Fibroblast of lung (primary cell): Measurements from ENCODE around the gene SLC18B1. TPM values are rescaled to one million over a fixed set of nuclear protein-coding genes. Genes with fewer than 3 reads are reported as not detected.

Experiments
- DNase-seq, 2 donors: peaks; one replicate each; pipeline versions ENCODE4 v3.0.0 to v3.0.0-alpha.2; 2010; ENCODE audit warnings: low read depth in 2 of 2
- H2AFZ ChIP-seq: 2 replicates; pipeline ENCODE4 v1.5.1; 2012; ENCODE audit warnings: low read length, control low read depth, inconsistent platforms
- H3K27ac ChIP-seq: 2 replicates; pipeline ENCODE4 v1.5.1; 2011; ENCODE audit warnings: low read length, control low read depth; ENCODE audit not compliant: insufficient read depth
- H3K27me3 ChIP-seq: 2 replicates; pipeline ENCODE4 v1.5.1; 2011; ENCODE audit warnings: mild to moderate bottlenecking, low read length; ENCODE audit not compliant: control insufficient read depth, insufficient read depth
- H3K36me3 ChIP-seq: 2 replicates; pipeline ENCODE4 v1.5.1; 2011; ENCODE audit warnings: low read length; ENCODE audit not compliant: control insufficient read depth, insufficient read depth
- H3K4me1 ChIP-seq: 2 replicates; pipeline ENCODE4 v1.5.1; 2011; ENCODE audit warnings: low read length; ENCODE audit not compliant: control insufficient read depth, insufficient read depth; ENCODE audit errors: extremely low read depth
- H3K4me2 ChIP-seq: 2 replicates; pipeline ENCODE4 v1.5.1; 2011; ENCODE audit warnings: low read length, control low read depth; ENCODE audit not compliant: insufficient read depth; ENCODE audit errors: extremely low read depth
- H3K4me3 ChIP-seq, 4 experiments: fragments of 200-600 bp in 1 of 4; sonication (generic) in 1 of 4; replicated peaks in 1 of 4; 2 replicates each; pipeline ENCODE4 v1.5.1; 2011 to 2016; ENCODE audit warnings: low read length in 4 of 4, low read depth in 3 of 4, mild to moderate bottlenecking in 3 of 4, control low read depth in 2 of 4, inconsistent platforms in 1 of 4, mixed read lengths in 1 of 4; ENCODE audit not compliant: insufficient read depth in 1 of 4; ENCODE audit errors: control extremely low read depth in 1 of 4
- H3K79me2 ChIP-seq: 2 replicates; pipeline ENCODE4 v1.5.1; 2012; ENCODE audit warnings: mild to moderate bottlenecking, low read length, inconsistent platforms; ENCODE audit not compliant: control insufficient read depth, insufficient read depth
- H3K9ac ChIP-seq: 2 replicates; pipeline ENCODE4 v1.5.1; 2011; ENCODE audit warnings: mild to moderate bottlenecking, low read length, control low read depth; ENCODE audit not compliant: insufficient read depth
- H3K9me3 ChIP-seq: 2 replicates; pipeline ENCODE4 v1.5.1; 2012; ENCODE audit warnings: low read depth, low read length; ENCODE audit not compliant: control insufficient read depth, insufficient read depth
- H4K20me1 ChIP-seq: 2 replicates; pipeline ENCODE4 v1.5.1; 2011; ENCODE audit warnings: low read length; ENCODE audit not compliant: control insufficient read depth, insufficient read depth; ENCODE audit errors: extremely low read depth
- CTCF ChIP-seq, 2 donors: IDR thresholded peaks in 1 of 2; conservative IDR thresholded peaks in 1 of 2; 1 replicate in 1 of 2; 2 replicates in 1 of 2; pipeline ENCODE4 v1.5.1; 2011 to 2012; ENCODE audit warnings: low read length in 2 of 2, control low read depth in 1 of 2, inconsistent platforms in 1 of 2, low read depth in 1 of 2, mild to moderate bottlenecking in 1 of 2
- EZH2 ChIP-seq: IDR thresholded peaks from 2 replicates; pipeline ENCODE4 v1.5.1; 2012; ENCODE audit warnings: low read length, control low read depth, mild to moderate bottlenecking; ENCODE audit errors: missing control alignments
- polyA plus RNA-seq, 2 donors: library from polyadenylated mRNA; depleted of rRNA in 1 of 2; stranded (reverse) in 1 of 2; unstranded in 1 of 2; fragments of >200 nt; gene quantifications; 2 replicates each; pipeline ENCODE4 v1.2.1, GENCODE V29; 2011 to 2012; ENCODE audit warnings: missing spikeins in 1 of 2
- total RNA-seq: library from RNA; depleted of rRNA; stranded (reverse); fragments of >200 nt; gene quantifications from 2 replicates; pipeline ENCODE4 v1.2.1, GENCODE V29; 2014

Gene SLC18B1
- total and polyA plus RNA-seq, 2 donors (not counting 1 experiment from before 2014, with no cell fraction given) = 4.9 to 8.1 TPM

GRCh38 chr6:132832891-132833290 is 34.5 kb upstream of the SLC18B1 start:
- no peak overlapping the region for H3K4me3 ChIP-seq
- no peaks in the 10 kb centered on the region for H4K20me1 ChIP-seq
- no peak overlapping the region for H3K27ac ChIP-seq
- no peaks in the 10 kb centered on the region for H3K9me3 ChIP-seq
- no peak overlapping the region for H3K9ac ChIP-seq
- DNase-seq = no peak
- no peaks in the 10 kb centered on the region for H3K4me1 ChIP-seq
- TF ChIP-seq EZH2 = no peak
- no peaks in the 10 kb centered on the region for H3K79me2 ChIP-seq
- no peak overlapping the region for H3K4me2 ChIP-seq
- H2AFZ ChIP-seq = no peak overlapping the region
- H3K27me3 ChIP-seq = no peaks in the 10 kb centered on the region
- H3K36me3 ChIP-seq = no peaks in the 10 kb centered on the region

GRCh38 chr6:132830334-132830751 is 31.9 kb upstream of the SLC18B1 start:
- H3K4me2 ChIP-seq = no peak overlapping the region
- no peaks in the 10 kb centered on the region for H3K9me3 ChIP-seq
- peak; percentile 25 to 72 for DNase-seq
- H3K27me3 ChIP-seq = no peaks in the 10 kb centered on the region
- TF ChIP-seq EZH2 (no peak), CTCF (conservative IDR thresholded peaks at IDR 0.05 in 1 of 2, IDR thresholded peaks at IDR 0.05 in 1 of 2; ENCODE audit: low read depth in 1 of 2, low read length in 2 of 2) (peak; percentile 55 to 67)
- H3K9ac ChIP-seq = no peak overlapping the region
- H3K4me1 ChIP-seq = no peaks in the 10 kb centered on the region
- H3K4me3 ChIP-seq = no peak overlapping the region
- H4K20me1 ChIP-seq = no peaks in the 10 kb centered on the region
- no peaks in the 10 kb centered on the region for H3K79me2 ChIP-seq
- no peak overlapping the region for H3K27ac ChIP-seq
- H2AFZ ChIP-seq = no peak overlapping the region
- no peaks in the 10 kb centered on the region for H3K36me3 ChIP-seq

GRCh38 chr6:132820629-132821381 is 22.4 kb upstream of the SLC18B1 start:
- Histone ChIP-seq H4K20me1 (no peaks in the 10 kb centered on the region), H3K4me2 (no peak overlapping the region), H3K27ac (no peak overlapping the region), H3K36me3 (peaks cover 10% of the 10 kb centered on the region), H3K4me3 (no peak overlapping the region), H3K9me3 (no peaks in the 10 kb centered on the region), H3K79me2 (peaks cover 17% of the 10 kb centered on the region), H3K4me1 (peaks cover 2% of the 10 kb centered on the region), H2AFZ (no peak overlapping the region), H3K9ac (no peak overlapping the region), H3K27me3 (no peaks in the 10 kb centered on the region)
- peak; percentile 29 to 50 for DNase-seq
- TF ChIP-seq CTCF (conservative IDR thresholded peaks at IDR 0.05 in 1 of 2, IDR thresholded peaks at IDR 0.05 in 1 of 2; ENCODE audit: low read depth in 1 of 2, low read length in 2 of 2) = no peak
- no peak for TF ChIP-seq EZH2
